Lower lobe of right lung (tissue), 2 donors: ENCODE results near the gene JAML. TPM values are rescaled to one million over a fixed set of nuclear protein-coding genes. Genes with fewer than 3 reads are reported as not detected.
A peak's percentile ranks its signal among the peaks of the same experiment; 100 is the strongest.

Experiments
- ATAC-seq, 2 donors: fragments of 200-7000 bp; cut with Tn5 transposase; one replicate each; pipeline ENCODE4 v1.9.1; 2020 to 2022; ENCODE audit warnings: mild to moderate bottlenecking in 2 of 2, moderate library complexity in 2 of 2
- DNase-seq: peaks from one replicate; pipeline ENCODE4 v3.0.0-alpha.2; 2020
- H3K27ac ChIP-seq: fragments of 200-600 bp; one replicate; pipeline ENCODE4 v1.8.0; 2022
- H3K27me3 ChIP-seq: fragments of 200-600 bp; one replicate; pipeline ENCODE4 v1.8.0; 2022; ENCODE audit warnings: low read depth
- H3K36me3 ChIP-seq: fragments of 200-600 bp; one replicate; pipeline ENCODE4 v1.8.0; 2022; ENCODE audit warnings: mild to moderate bottlenecking
- H3K4me1 ChIP-seq: fragments of 200-600 bp; one replicate; pipeline ENCODE4 v1.8.0; 2022
- H3K4me3 ChIP-seq: fragments of 200-600 bp; one replicate; pipeline ENCODE4 v1.8.0; 2022; ENCODE audit warnings: mild to moderate bottlenecking
- H3K9me3 ChIP-seq: fragments of 200-600 bp; one replicate; pipeline ENCODE4 v1.8.0; 2022
- CTCF ChIP-seq: fragments of 200-600 bp; IDR thresholded peaks from one replicate; pipeline ENCODE4 v1.8.0; 2022; ENCODE audit warnings: antibody characterized with exemption, mild to moderate bottlenecking
- intact Hi-C: fragments of 100-400 bp; cut with DNase I; formaldehyde crosslinking; loops from one replicate; pipeline ENCODE4 v1.11.0; 2022
- total RNA-seq: library from RNA; stranded (reverse); fragmentation: NEBNext Ultra II Directional; extraction: Animal tissue kit (Norgen Biotek cat#: 25700); gene quantifications from one replicate; pipeline ENCODE4 v1.2.1, GENCODE V29; 2021
- donor health status: DM: no; HTN: yes; CAD: no; lungs with severe emphysema.

The JAML gene
- total RNA-seq, 1 donor from 2014 or later = 163 TPM

GRCh38 chr11:118264569-118265465 is 40.0 kb upstream of the JAML start:
- no peak for DNase-seq
- no peak for ATAC-seq
- peak overlapping the region; percentile 54 for H3K4me3 ChIP-seq
- no peaks in the 10 kb centered on the region for H3K27me3 ChIP-seq
- intact Hi-C loops = no loop called here
- peaks cover 8% of the 10 kb centered on the region for H3K36me3 ChIP-seq
- no peak for TF ChIP-seq CTCF
- peak overlapping the region; percentile 72 for H3K27ac ChIP-seq
- H3K4me1 ChIP-seq = peaks cover 35% of the 10 kb centered on the region
- no peaks in the 10 kb centered on the region for H3K9me3 ChIP-seq

GRCh38 chr11:118263695-118264568 is 39.1 kb upstream of the JAML start, which contains the start of gene MPZL2:
Gene MPZL2, minus strand, starts transcription at chr11:118264297. Its CDS starts 144 bp downstream, at chr11:118264153.
- H3K36me3 ChIP-seq = peaks cover 16% of the 10 kb centered on the region
- peaks cover 35% of the 10 kb centered on the region for H3K4me1 ChIP-seq
- no peaks in the 10 kb centered on the region for H3K27me3 ChIP-seq
- no peaks in the 10 kb centered on the region for H3K9me3 ChIP-seq
- intact Hi-C loops = no loop called here
- peak within 1 kb of the TSS; percentile 72 for H3K27ac ChIP-seq
- ATAC-seq (peak; percentile 94 to 95), DNase-seq (peak; percentile 76)
- peak within 1 kb of the TSS; percentile 54 for H3K4me3 ChIP-seq
- TF ChIP-seq CTCF = no peak

GRCh38 chr11:118263112-118263511 is 38.3 kb upstream of the JAML start:
- Histone ChIP-seq H3K27me3 (no peaks in the 10 kb centered on the region), H3K27ac (peak overlapping the region; percentile 72), H3K36me3 (peaks cover 19% of the 10 kb centered on the region), H3K9me3 (no peaks in the 10 kb centered on the region), H3K4me3 (peak overlapping the region; percentile 54), H3K4me1 (peaks cover 35% of the 10 kb centered on the region)
- intact Hi-C loops = no loop called here
- peak in 1 of 2 donors; percentile 38 for ATAC-seq
- TF ChIP-seq CTCF = no peak
- no peak for DNase-seq

- Histone ChIP-seq H3K4me3 (no peak overlapping the region), H3K4me1 (peaks cover 29% of the 10 kb centered on the region), H3K27ac (no peak overlapping the region), H3K27me3 (no peaks in the 10 kb centered on the region), H3K36me3 (peaks cover 38% of the 10 kb centered on the region), H3K9me3 (no peaks in the 10 kb centered on the region)
- ATAC-seq = no peak
- no peak for DNase-seq
- TF ChIP-seq CTCF = no peak
- intact Hi-C loops = no loop called here
These were observed 35.5 kb upstream of the JAML start for GRCh38 chr11:118260353-118260752.

GRCh38 chr11:118259138-118259537 is 34.3 kb upstream of the JAML start:
- Histone ChIP-seq H3K27me3 (no peaks in the 10 kb centered on the region), H3K9me3 (no peaks in the 10 kb centered on the region), H3K36me3 (peaks cover 38% of the 10 kb centered on the region), H3K27ac (no peak overlapping the region), H3K4me3 (no peak overlapping the region), H3K4me1 (peaks cover 21% of the 10 kb centered on the region)
- TF ChIP-seq CTCF = no peak
- ATAC-seq = no peak
- DNase-seq = no peak
- intact Hi-C loops = no loop called here
